Keratinocyte (primary cell): Measurements from ENCODE around the gene DDX51. TPM values are rescaled to one million over a fixed set of nuclear protein-coding genes. Genes with fewer than 3 reads are reported as not detected.

Experiments
- DNase-seq: peaks from one replicate; pipeline ENCODE4 v3.0.0-alpha.2; 2011; ENCODE audit warnings: low read depth, missing footprints, low spot score
- FAIRE-seq: peaks from 2 replicates; lab custom pipeline; 2011; peaks lifted over from hg19 to GRCh38; lab: Jason Lieb, UNC
- H2AFZ ChIP-seq: 2 replicates; pipeline ENCODE4 v1.6.0; 2012; ENCODE audit warnings: low read length, control low read depth, inconsistent platforms; ENCODE audit not compliant: control insufficient read depth
- H3K27ac ChIP-seq: 2 replicates; pipeline ENCODE4 v1.5.1; 2011; ENCODE audit warnings: low read length; ENCODE audit not compliant: control insufficient read depth, insufficient read depth
- H3K27me3 ChIP-seq: 3 replicates; pipeline ENCODE4 v1.6.0; 2011; ENCODE audit warnings: low read length; ENCODE audit not compliant: control insufficient read depth, insufficient read depth; ENCODE audit errors: extremely low read depth
- H3K36me3 ChIP-seq, 2 experiments: 2 replicates in 1 of 2; 3 replicates in 1 of 2; pipeline ENCODE4 v1.5.1; 2011; ENCODE audit warnings: low read length in 2 of 2, mild to moderate bottlenecking in 1 of 2; ENCODE audit not compliant: control insufficient read depth in 2 of 2, insufficient read depth in 2 of 2; ENCODE audit errors: extremely low read depth in 1 of 2
- H3K4me1 ChIP-seq: 3 replicates; pipeline ENCODE4 v1.5.1; 2011; ENCODE audit warnings: low read length; ENCODE audit not compliant: control insufficient read depth, insufficient read depth; ENCODE audit errors: extremely low read depth
- H3K4me2 ChIP-seq: 3 replicates; pipeline ENCODE4 v1.6.0; 2011; ENCODE audit warnings: low read depth, low read length; ENCODE audit not compliant: control insufficient read depth, insufficient read depth; ENCODE audit errors: extremely low read depth
- H3K4me3 ChIP-seq, 3 experiments: fragments of 200-600 bp in 1 of 3; sonication (generic) in 1 of 3; 2 replicates in 2 of 3; 3 replicates in 1 of 3; pipeline ENCODE4 v1.5.1; 2011 to 2016; ENCODE audit warnings: low read length in 3 of 3, mild to moderate bottlenecking in 3 of 3, control low read depth in 2 of 3, inconsistent platforms in 1 of 3, low read depth in 1 of 3, mixed read lengths in 1 of 3, mixed run types in 1 of 3, moderate library complexity in 1 of 3; ENCODE audit not compliant: control insufficient read depth in 2 of 3, insufficient read depth in 2 of 3; ENCODE audit errors: extremely low read depth in 1 of 3
- H3K79me2 ChIP-seq: 2 replicates; pipeline ENCODE4 v1.6.0; 2012; ENCODE audit warnings: low read length; ENCODE audit not compliant: control insufficient read depth, insufficient read depth
- H3K9ac ChIP-seq: 3 replicates; pipeline ENCODE4 v1.6.0; 2011; ENCODE audit warnings: low read length; ENCODE audit not compliant: control insufficient read depth, insufficient read depth; ENCODE audit errors: extremely low read depth
- H3K9me1 ChIP-seq: 3 replicates; pipeline ENCODE4 v1.6.0; 2011; ENCODE audit warnings: low read length; ENCODE audit not compliant: control insufficient read depth, insufficient read depth; ENCODE audit errors: extremely low read depth
- H3K9me3 ChIP-seq: 2 replicates; pipeline ENCODE4 v1.5.1; 2012; ENCODE audit warnings: low read depth, low read length; ENCODE audit not compliant: control insufficient read depth
- H4K20me1 ChIP-seq: 3 replicates; pipeline ENCODE4 v1.6.0; 2011; ENCODE audit warnings: low read length; ENCODE audit not compliant: control insufficient read depth, insufficient read depth; ENCODE audit errors: extremely low read depth
- CTCF ChIP-seq, 3 experiments: IDR thresholded peaks in 1 of 3; conservative IDR thresholded peaks in 1 of 3; optimal IDR thresholded peaks in 1 of 3; 2 replicates in 2 of 3; 3 replicates in 1 of 3; pipeline versions ENCODE3 to v1.5.1; 2011; ENCODE audit warnings: low read length in 3 of 3, mild to moderate bottlenecking in 3 of 3, moderate library complexity in 2 of 3, control low read depth in 1 of 3, inconsistent platforms in 1 of 3; ENCODE audit not compliant: insufficient read depth in 2 of 3; ENCODE audit errors: extremely low read depth in 1 of 3
- EZH2 ChIP-seq: IDR thresholded peaks from one replicate; pipeline ENCODE4 v1.6.1; 2012; ENCODE audit warnings: inconsistent platforms, mild to moderate bottlenecking, low read length, moderate library complexity
- dilution Hi-C: fragments of 300-500 bp; cut with MboI; formaldehyde crosslinking; loops from one replicate; pipeline ENCODE4 v1.7.0; 2020; ENCODE audit warnings: low sequenced_read_pairs; ENCODE audit not compliant: extremely low pct_ligation_motif_present
- polyA plus RNA-seq, 5 experiments: library from polyadenylated mRNA; depleted of rRNA in 3 of 5; stranded (reverse) in 3 of 5; stranded (forward) in 1 of 5; unstranded in 1 of 5; fragments of >200 nt; gene quantifications; 1 replicate in 1 of 5; 2 replicates in 3 of 5; 3 replicates in 1 of 5; pipeline versions ENCODE4 v1.2.1 to v1.2.3, GENCODE V29; 2011 to 2012; ENCODE audit warnings: missing spikeins in 2 of 5, low read depth in 1 of 5, low replicate concordance in 1 of 5

The DDX51 gene
- polyA plus RNA-seq, 1 donor (not counting 4 experiments of a cell fraction or from before 2014, with no cell fraction given): 7.4 TPM

- Histone ChIP-seq H3K4me3 (no peak overlapping the region), H3K4me1 (no peaks in the 10 kb centered on the region), H2AFZ (no peak overlapping the region), H3K27me3 (peaks cover 11% of the 10 kb centered on the region), H3K36me3 (no peaks in the 10 kb centered on the region), H3K4me2 (no peak overlapping the region), H4K20me1 (peaks cover 2% of the 10 kb centered on the region), H3K27ac (no peak overlapping the region), H3K79me2 (no peaks in the 10 kb centered on the region), H3K9me3 (no peaks in the 10 kb centered on the region), H3K9me1 (no peaks in the 10 kb centered on the region), H3K9ac (no peak overlapping the region)
- dilution Hi-C loops: no loop called here
- no peak for FAIRE-seq
- no peak for TF ChIP-seq CTCF (optimal IDR thresholded peaks at IDR 0.05 in 1 of 3, IDR thresholded peaks at IDR 0.05 in 1 of 3, conservative IDR thresholded peaks at IDR 0.05 in 1 of 3; ENCODE audit: extremely low read depth in 1 of 3, insufficient read depth in 2 of 3, low read length in 3 of 3)
- no peak for TF ChIP-seq EZH2
- no peak for DNase-seq
Observed at GRCh38 chr12:132168311-132169031, 24.4 kb upstream of the DDX51 start.

- Histone ChIP-seq H3K9ac (no peak overlapping the region), H3K4me1 (no peaks in the 10 kb centered on the region), H3K36me3 (no peaks in the 10 kb centered on the region), H3K9me1 (no peaks in the 10 kb centered on the region), H3K27ac (no peak overlapping the region), H3K4me2 (no peak overlapping the region), H3K4me3 (no peak overlapping the region), H3K79me2 (no peaks in the 10 kb centered on the region), H4K20me1 (peaks cover 2% of the 10 kb centered on the region), H3K27me3 (peaks cover 18% of the 10 kb centered on the region), H2AFZ (no peak overlapping the region), H3K9me3 (no peaks in the 10 kb centered on the region)
- dilution Hi-C loops: no loop called here
- TF ChIP-seq EZH2 (no peak), CTCF (optimal IDR thresholded peaks at IDR 0.05 in 1 of 3, IDR thresholded peaks at IDR 0.05 in 1 of 3, conservative IDR thresholded peaks at IDR 0.05 in 1 of 3; ENCODE audit: extremely low read depth in 1 of 3, insufficient read depth in 2 of 3, low read length in 3 of 3) (no peak)
- FAIRE-seq (no peak), DNase-seq (no peak)
Observed at GRCh38 chr12:132167611-132168310, 23.6 kb upstream of the DDX51 start.
